ENCODE results near the gene ITPR2.

Gene ITPR2

DNA sequence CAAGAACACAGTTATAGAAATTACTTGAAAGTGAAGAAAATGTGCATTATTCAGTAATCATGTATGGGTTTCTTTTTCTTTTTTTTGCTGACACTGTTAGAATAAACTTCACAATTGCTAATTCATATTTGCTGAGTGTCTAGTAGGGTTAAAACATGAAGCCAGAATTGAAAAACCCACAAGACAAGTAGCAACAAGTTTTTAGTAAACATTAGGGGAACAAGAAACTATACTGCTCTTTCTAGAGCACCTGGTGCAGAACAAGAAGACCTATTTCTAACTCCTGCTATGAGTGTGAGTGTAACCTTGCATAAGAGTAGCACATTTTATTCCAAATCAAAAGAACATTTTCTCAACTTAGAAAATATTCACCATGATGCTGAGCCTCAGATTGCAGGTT is 83.2 kb downstream of the ITPR2 start:
- TF ChIP-seq, protein P1, sequence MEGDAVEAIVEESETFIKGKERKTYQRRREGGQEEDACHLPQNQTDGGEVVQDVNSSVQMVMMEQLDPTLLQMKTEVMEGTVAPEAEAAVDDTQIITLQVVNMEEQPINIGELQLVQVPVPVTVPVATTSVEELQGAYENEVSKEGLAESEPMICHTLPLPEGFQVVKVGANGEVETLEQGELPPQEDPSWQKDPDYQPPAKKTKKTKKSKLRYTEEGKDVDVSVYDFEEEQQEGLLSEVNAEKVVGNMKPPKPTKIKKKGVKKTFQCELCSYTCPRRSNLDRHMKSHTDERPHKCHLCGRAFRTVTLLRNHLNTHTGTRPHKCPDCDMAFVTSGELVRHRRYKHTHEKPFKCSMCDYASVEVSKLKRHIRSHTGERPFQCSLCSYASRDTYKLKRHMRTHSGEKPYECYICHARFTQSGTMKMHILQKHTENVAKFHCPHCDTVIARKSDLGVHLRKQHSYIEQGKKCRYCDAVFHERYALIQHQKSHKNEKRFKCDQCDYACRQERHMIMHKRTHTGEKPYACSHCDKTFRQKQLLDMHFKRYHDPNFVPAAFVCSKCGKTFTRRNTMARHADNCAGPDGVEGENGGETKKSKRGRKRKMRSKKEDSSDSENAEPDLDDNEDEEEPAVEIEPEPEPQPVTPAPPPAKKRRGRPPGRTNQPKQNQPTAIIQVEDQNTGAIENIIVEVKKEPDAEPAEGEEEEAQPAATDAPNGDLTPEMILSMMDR (IDR thresholded peaks at IDR 0.05) = no peak

DNA sequence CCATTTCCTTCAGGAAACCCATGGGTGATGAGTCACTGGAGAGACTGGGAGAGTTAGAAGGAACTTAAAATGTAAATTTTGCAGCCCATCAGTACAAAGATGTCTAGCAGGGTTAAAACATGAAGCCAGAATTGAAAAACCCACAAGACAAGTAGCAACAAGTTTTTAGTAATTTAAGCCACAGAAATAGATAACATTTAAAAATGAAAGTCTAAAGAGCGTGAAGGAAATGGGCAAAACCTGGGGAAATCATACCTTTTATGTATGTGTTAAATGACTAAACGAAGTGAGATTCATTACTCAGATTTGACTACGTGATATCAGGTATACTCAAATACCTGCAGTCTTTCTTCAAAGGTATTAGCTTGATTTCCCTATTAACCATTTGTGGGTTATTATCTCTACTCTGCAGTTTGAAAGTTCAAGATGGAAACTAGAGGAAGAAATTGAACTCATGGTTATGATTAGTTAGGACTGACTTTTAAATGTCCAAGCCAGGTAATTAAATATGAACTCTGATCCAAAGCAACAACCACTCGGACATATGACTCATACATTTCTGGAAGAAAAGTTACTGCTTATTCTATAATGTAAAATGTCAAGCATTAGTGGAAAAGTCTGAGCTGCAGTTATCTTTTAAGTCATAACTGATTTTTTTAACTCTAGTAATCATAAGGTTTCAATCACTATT is 84.1 kb downstream of the ITPR2 start:
- TF ChIP-seq, protein P1 (IDR thresholded peaks at IDR 0.05) = no peak

DNA sequence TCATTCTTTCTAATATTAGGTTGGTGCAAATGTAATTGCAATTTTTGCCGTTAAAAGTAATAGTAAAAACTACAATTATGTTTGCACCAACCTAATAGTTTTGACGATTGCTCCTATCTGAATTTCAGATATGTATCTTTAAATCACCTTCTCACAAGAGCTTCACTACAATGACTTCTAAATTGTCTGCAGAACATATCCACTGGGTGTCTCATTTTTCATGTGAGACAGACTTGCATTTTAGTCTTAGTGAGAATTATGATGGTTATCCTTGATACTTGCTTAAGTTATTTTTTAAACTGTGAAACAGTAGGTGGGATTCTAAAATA is 84.6 kb downstream of the ITPR2 start:
- TF ChIP-seq, protein P1 (IDR thresholded peaks at IDR 0.05) = no peak

DNA sequence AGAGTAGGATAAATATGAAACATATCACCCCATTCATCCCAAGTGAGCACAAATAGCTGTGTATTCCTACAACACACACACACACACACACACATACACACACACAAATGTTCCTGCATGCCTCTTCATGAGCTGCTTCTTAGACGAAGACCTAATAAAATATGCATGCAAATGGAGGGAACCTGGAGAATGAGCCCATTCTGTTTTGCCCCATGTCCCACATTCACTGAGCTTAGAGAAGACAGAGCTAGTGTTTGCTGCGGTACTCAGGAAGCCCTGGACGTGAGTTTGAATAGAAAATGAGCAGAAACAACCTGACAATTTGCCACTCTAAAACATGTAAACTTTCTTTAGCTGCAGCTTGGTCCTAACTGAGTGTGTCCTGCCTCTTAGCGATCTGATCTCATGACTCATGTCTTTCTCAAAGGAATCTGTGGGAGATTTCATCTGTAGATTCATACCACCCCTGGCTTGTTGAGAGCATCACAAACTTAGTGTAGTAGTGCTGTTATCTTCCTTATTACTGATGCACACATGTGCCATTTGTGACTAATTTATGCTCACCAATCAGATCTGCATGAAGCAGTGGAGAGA is 86.8 kb downstream of the ITPR2 start:
- TF ChIP-seq, protein P1 (IDR thresholded peaks at IDR 0.05) = no peak

DNA sequence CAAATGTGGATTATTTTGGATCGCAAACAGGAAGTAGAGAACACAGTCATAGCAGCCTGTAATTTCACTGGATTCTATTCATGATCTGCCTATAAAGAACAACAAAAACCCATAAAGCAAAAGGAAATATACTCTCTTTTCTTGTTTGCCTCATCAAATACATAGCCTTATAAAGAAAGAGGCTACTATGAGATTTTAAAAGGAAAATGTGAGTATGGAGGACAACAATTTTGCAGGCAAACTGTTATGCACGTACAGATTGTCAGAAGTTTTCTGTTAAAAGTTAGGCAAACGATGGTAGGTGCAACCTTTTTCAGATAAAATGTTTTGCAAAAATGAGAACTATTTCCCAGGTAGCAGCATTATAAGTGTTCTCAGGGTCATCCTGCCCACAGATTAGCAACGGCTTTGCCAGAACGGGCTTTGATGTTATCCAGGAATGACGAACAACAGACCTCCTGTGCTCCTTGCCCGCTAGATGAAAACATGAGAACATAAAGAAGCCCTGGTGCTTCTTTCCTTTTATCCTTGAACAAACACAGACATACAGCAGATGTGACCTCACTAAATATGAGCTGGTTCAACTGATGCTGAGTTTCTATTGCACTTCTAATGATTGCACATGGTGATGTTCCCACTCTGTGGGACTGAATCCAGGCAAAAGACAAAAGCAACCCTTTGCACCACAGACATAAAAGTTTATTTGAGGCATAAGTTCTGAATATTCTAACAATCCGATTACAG is 88.1 kb downstream of the ITPR2 start:
- TF ChIP-seq, protein P1 (IDR thresholded peaks at IDR 0.05) = no peak

DNA sequence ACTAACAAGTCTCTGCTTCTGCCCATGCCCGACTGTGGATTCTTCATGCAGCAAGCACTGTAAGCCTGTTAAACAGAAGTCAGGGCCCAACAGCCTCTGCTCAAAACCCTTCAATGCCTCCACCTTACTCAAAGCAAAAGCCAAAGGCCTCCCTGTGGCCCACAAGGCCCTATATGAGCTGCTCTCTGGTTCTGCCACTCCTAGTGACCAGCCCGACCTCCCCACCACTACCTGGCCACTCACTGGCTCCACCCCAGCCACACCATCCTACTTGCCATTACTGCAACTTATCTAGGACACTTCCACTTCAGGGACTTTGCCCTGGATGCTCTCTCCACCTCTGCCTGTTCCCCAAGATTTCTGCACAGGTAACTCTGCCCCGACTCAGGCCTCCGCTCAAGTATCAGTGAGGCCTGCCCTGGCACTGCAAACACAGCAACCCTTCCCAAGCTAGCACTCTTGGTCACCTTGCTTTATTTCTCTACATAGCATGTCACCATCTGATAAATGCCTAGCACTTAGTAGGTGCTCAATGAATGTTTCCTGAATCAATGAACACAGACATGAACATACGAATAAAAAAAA is 88.9 kb downstream of the ITPR2 start:
- TF ChIP-seq, protein P1 (IDR thresholded peaks at IDR 0.05) = no peak

DNA sequence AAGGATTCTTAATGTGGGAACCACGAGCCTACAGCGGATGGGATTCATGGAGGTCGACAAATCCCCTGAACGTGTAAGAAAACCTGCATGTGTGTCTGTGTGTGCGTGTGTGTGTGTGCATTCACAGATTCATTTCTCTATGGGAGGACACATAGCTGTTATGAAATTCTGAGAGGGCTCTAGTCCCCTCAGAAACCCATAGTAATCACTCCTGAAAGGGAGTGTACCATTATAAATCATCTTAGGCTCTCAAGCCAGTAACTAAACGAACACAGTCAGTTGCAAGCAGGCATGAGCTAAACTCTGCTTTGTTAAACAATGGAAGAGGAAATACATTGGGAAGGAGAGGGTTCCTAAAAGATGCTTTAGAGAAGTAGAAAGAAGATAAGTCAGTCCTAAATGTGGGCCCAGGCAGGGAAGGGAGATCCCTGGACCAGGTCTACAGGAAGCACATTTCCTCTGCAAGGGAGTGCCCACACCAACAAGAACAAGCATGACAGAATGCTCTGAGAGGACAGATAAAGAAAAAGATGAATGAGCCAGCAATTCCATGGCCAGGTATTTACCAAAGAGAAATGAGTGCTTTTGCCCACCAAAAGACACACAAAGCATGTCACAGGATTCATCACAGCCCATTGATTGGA is 91.3 kb downstream of the ITPR2 start:
- TF ChIP-seq, protein P1 (IDR thresholded peaks at IDR 0.05) = no peak

Data from LNCAP (cell line).